Mesenchymal stem cell (in vitro differentiated cells and primary cell): ENCODE results near the gene PAFAH1B2.

Experiments
- DNase-seq: peaks from one replicate; pipeline ENCODE4 v3.0.0-alpha.2; 2013
- H2AFZ ChIP-seq: one replicate; pipeline ENCODE4 v1.6.1; 2013; ENCODE audit warnings: low read depth, mild to moderate bottlenecking, control low read depth, inconsistent platforms, low read length, moderate library complexity
- H2AK5ac ChIP-seq: 2 replicates; pipeline ENCODE4 v1.6.1; 2013; ENCODE audit warnings: low read length, moderate library complexity, mild to moderate bottlenecking, inconsistent platforms; ENCODE audit not compliant: severe bottlenecking
- H2BK120ac ChIP-seq: one replicate; pipeline ENCODE4 v1.6.1; 2013; ENCODE audit warnings: low read depth, mild to moderate bottlenecking, inconsistent platforms, low read length, moderate library complexity
- H2BK12ac ChIP-seq, 2 experiments: one replicate each; pipeline ENCODE4 v1.6.1; 2013; ENCODE audit warnings: inconsistent platforms in 2 of 2, low read length in 2 of 2, mild to moderate bottlenecking in 2 of 2, moderate library complexity in 2 of 2, control low read depth in 1 of 2
- H2BK15ac ChIP-seq: one replicate; pipeline ENCODE4 v1.6.1; 2013; ENCODE audit warnings: mild to moderate bottlenecking, low read depth, inconsistent platforms; ENCODE audit not compliant: poor library complexity, severe bottlenecking
- H2BK5ac ChIP-seq: 2 replicates; pipeline ENCODE4 v1.6.1; 2013; ENCODE audit warnings: low read depth, mild to moderate bottlenecking, low read length, control low read depth, inconsistent platforms; ENCODE audit not compliant: poor library complexity, severe bottlenecking
- H3K14ac ChIP-seq, 2 experiments: one replicate each; pipeline ENCODE4 v1.6.1; 2013; ENCODE audit warnings: inconsistent platforms in 2 of 2, low read length in 2 of 2, control low read depth in 1 of 2, mild to moderate bottlenecking in 1 of 2, moderate library complexity in 1 of 2
- H3K18ac ChIP-seq, 2 experiments: one replicate each; pipeline ENCODE4 v1.6.1; 2013; ENCODE audit warnings: inconsistent platforms in 2 of 2, low read length in 2 of 2, control low read depth in 1 of 2, low read depth in 1 of 2, mild to moderate bottlenecking in 1 of 2
- H3K23ac ChIP-seq, 2 experiments: one replicate each; pipeline ENCODE4 v1.6.1; 2013; ENCODE audit warnings: inconsistent platforms in 2 of 2, low read length in 2 of 2, mild to moderate bottlenecking in 2 of 2, moderate library complexity in 2 of 2, control low read depth in 1 of 2
- H3K27ac ChIP-seq: 2 replicates; pipeline ENCODE4 v1.5.1; 2013; ENCODE audit warnings: mild to moderate bottlenecking, moderate library complexity, low read length, control low read depth, inconsistent platforms; ENCODE audit not compliant: poor library complexity, severe bottlenecking
- H3K27me3 ChIP-seq, 2 experiments: 2 replicates each; pipeline versions ENCODE4 v1.6.1 to v1.7.0; 2013; ENCODE audit warnings: low read length in 2 of 2, mild to moderate bottlenecking in 2 of 2, moderate library complexity in 2 of 2, control low read depth in 1 of 2, inconsistent platforms in 1 of 2; ENCODE audit not compliant: control insufficient read depth in 1 of 2, insufficient read depth in 1 of 2
- H3K36me3 ChIP-seq, 2 experiments: 2 replicates each; pipeline versions ENCODE4 v1.6.1 to v1.7.0; 2013; ENCODE audit warnings: low read length in 2 of 2, control low read depth in 1 of 2, inconsistent platforms in 1 of 2, low read depth in 1 of 2, mild to moderate bottlenecking in 1 of 2; ENCODE audit not compliant: insufficient read depth in 2 of 2, control insufficient read depth in 1 of 2
- H3K4ac ChIP-seq, 2 experiments: one replicate each; pipeline ENCODE4 v1.6.1; 2013; ENCODE audit warnings: inconsistent platforms in 2 of 2, low read length in 2 of 2, mild to moderate bottlenecking in 2 of 2, moderate library complexity in 2 of 2, control low read depth in 1 of 2, low read depth in 1 of 2
- H3K4me1 ChIP-seq: 2 replicates; pipeline ENCODE4 v1.6.1; 2013; ENCODE audit warnings: low read depth, low read length, control low read depth; ENCODE audit not compliant: control insufficient read depth, insufficient read depth
- H3K4me2 ChIP-seq: 2 replicates; pipeline ENCODE4 v1.6.1; 2013; ENCODE audit warnings: low read length, mild to moderate bottlenecking, inconsistent platforms; ENCODE audit not compliant: poor library complexity, severe bottlenecking
- H3K4me3 ChIP-seq, 2 experiments: 2 replicates each; pipeline versions ENCODE4 v1.5.1 to v1.7.0; 2013; ENCODE audit warnings: low read length in 2 of 2, mild to moderate bottlenecking in 2 of 2, control low read depth in 1 of 2, low read depth in 1 of 2; ENCODE audit not compliant: insufficient read depth in 1 of 2
- H3K79me1 ChIP-seq: replicated peaks from 2 replicates; pipeline ENCODE4 v1.6.1; 2013; ENCODE audit warnings: mild to moderate bottlenecking, control low read depth, low read length, inconsistent platforms; ENCODE audit not compliant: poor library complexity, severe bottlenecking
- H3K9ac ChIP-seq: 2 replicates; pipeline ENCODE4 v1.7.0; 2013; ENCODE audit warnings: mild to moderate bottlenecking, low read length, moderate library complexity
- H3K9me3 ChIP-seq: 2 replicates; pipeline ENCODE4 v1.7.0; 2013; ENCODE audit warnings: mild to moderate bottlenecking, low read length; ENCODE audit not compliant: control insufficient read depth
- H4K8ac ChIP-seq: one replicate; pipeline ENCODE4 v1.6.1; 2013; ENCODE audit warnings: inconsistent platforms, mild to moderate bottlenecking, low read length, moderate library complexity
- H4K91ac ChIP-seq: one replicate; pipeline ENCODE4 v1.6.1; 2013; ENCODE audit warnings: mild to moderate bottlenecking, low read length, inconsistent platforms
- WGBS: methylation state at CpG from one replicate; pipeline ENCODE4 v1.1.7; 2013; ENCODE audit warnings: mixed read lengths; 5-methylcytosine and 5-hydroxymethylcytosine counted together

PAFAH1B2 gene

DNA sequence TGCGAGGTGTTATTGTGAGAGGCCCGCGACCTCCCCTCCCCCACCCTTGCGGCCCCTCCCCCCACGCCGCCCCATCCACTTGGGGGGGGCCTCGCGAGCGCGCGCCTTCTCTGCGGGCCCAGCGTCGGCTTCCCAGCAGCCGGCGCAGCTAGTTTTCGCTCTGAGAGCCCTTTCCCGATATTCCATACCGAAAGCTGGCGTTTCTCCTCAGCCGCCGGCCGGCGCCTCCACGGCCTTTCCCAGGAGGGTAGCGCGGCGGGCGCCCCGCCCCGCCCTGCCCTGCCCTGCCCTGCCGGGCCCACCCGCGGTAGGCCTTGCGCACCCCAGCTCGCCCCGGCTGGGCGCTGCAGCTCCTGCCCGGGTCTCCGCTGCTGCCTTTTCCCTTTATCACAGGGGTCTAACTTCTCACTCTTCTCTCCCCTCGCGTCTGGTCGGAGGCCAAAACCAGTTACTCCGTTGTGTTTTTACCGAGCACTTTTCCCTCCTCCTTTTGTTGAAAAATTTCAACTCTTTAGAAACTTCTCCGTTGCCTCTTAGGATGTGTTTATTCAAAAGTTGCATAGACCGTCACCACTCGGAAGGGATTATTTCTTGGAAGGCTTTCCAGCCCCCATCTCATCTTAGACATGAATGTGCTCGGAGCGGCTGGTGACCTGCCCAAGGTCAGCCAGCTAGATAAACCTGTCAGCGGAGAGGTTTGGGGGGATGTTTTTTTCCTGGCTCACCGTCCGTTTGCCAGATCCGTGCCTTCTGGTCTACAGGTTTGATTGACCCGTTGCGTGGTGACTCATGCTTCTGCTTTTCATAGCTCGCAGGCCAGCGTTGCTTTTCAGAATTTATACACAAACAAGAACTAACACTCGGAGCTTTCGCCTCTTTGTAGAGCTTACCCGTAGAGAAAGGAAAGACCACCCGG is 648 bp downstream of the PAFAH1B2 start:
- H3K18ac ChIP-seq = peak overlapping the region; percentile 93 to 99
- H4K8ac ChIP-seq = peak overlapping the region; percentile 98
- peak overlapping the region; percentile 76 to 93 for H3K14ac ChIP-seq
- peak overlapping the region in 1 of 2 experiments; percentile 26 for H3K23ac ChIP-seq
- H3K9me3 ChIP-seq = no peaks in the 10 kb centered on the region
- peak overlapping the region; percentile 66 for H2AFZ ChIP-seq
- H3K27ac ChIP-seq = peak overlapping the region; percentile 84
- peak; percentile 84 for DNase-seq
- WGBS = under 1% methylated on average over 50 of the region's 62 CpGs
- peak overlapping the region; percentile 85 to 90 for H3K4me3 ChIP-seq
- H2BK15ac ChIP-seq = peak overlapping the region; percentile 86
- no peaks in the 10 kb centered on the region for H3K79me1 ChIP-seq
- H3K36me3 ChIP-seq = peaks cover 12 to 23% of the 10 kb centered on the region in 2 experiments
- H4K91ac ChIP-seq = peak overlapping the region; percentile 87
- no peaks in the 10 kb centered on the region for H3K27me3 ChIP-seq
- H2BK120ac ChIP-seq = peak overlapping the region; percentile 71
- peak overlapping the region; percentile 75 for H3K4me2 ChIP-seq
- peak overlapping the region; percentile 68 to 84 for H3K4ac ChIP-seq
- H2AK5ac ChIP-seq = peak overlapping the region; percentile 61
- H2BK12ac ChIP-seq = no peak overlapping the region
- H3K4me1 ChIP-seq = peaks cover 12% of the 10 kb centered on the region
- H3K9ac ChIP-seq = peak overlapping the region; percentile 97
- peak overlapping the region; percentile 69 for H2BK5ac ChIP-seq

DNA sequence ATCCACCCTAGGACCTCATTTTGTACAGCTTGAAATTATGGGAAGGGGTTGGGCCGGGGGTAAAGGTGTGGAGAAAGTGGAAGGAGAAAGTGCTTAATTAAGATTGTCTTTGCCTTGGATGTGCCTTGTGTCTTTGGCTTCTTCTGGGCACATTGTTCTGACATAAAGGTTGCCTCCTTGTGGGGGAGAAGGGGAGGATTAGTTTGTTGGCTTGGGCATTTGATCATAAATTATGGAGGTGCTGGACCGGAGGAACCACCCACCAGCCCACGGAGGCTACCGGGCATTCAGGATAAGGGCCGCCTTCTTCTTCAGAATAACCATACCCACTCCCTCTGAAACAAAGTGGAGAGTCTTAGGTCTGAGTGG is 1.3 kb downstream of the PAFAH1B2 start:
- Histone ChIP-seq H2BK5ac (no peak overlapping the region), H2BK12ac (no peak overlapping the region), H3K9ac (peak overlapping the region; percentile 97), H3K9me3 (no peaks in the 10 kb centered on the region), H4K8ac (no peak overlapping the region), H3K23ac (no peak overlapping the region), H3K4ac (no peak overlapping the region), H2BK15ac (no peak overlapping the region), H3K27ac (peak overlapping the region; percentile 84), H2AK5ac (no peak overlapping the region), H3K14ac (no peak overlapping the region), H3K4me1 (peaks cover 12% of the 10 kb centered on the region), H4K91ac (no peak overlapping the region), H3K18ac (no peak overlapping the region), H3K79me1 (no peaks in the 10 kb centered on the region), H2BK120ac (no peak overlapping the region), H3K36me3 (peaks cover 12 to 23% of the 10 kb centered on the region in 2 experiments), H2AFZ (no peak overlapping the region), H3K4me3 (peak overlapping the region; percentile 15 to 85), H3K4me2 (peak overlapping the region; percentile 75), H3K27me3 (no peaks in the 10 kb centered on the region)
- peak; percentile 68 for DNase-seq
- WGBS = 0% methylated on average over 1 of the region's 5 CpGs

DNA sequence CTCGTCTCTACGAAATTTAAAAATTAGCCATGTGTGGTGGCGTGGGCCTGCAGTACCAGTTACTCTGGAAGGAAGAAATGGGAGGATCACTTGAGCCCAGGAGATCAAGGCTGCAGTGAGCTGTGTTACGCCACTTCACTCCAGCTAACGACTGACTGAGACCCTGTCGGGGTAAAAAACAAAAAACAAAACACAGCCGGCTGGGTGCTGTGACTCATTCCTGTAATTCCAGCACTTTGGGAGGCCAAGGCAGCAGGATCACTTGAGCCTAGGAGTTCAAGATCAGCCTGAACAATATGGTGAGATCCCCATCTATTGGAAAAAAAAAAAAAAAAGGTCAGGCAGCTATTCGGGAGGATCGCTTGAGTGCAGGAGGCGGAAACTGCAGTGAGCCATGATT is 2.4 kb downstream of the PAFAH1B2 start:
- Histone ChIP-seq H3K4me1 (peaks cover 12% of the 10 kb centered on the region), H3K4me2 (peak overlapping the region; percentile 75), H3K14ac (no peak overlapping the region), H2BK5ac (no peak overlapping the region), H3K27me3 (no peaks in the 10 kb centered on the region), H3K4ac (no peak overlapping the region), H3K79me1 (no peaks in the 10 kb centered on the region), H3K23ac (no peak overlapping the region), H3K9ac (peak overlapping the region; percentile 97), H2BK12ac (no peak overlapping the region), H3K36me3 (peaks cover 12 to 25% of the 10 kb centered on the region in 2 experiments), H2AK5ac (no peak overlapping the region), H3K27ac (peak overlapping the region; percentile 26), H4K8ac (no peak overlapping the region), H2BK120ac (no peak overlapping the region), H2AFZ (no peak overlapping the region), H3K18ac (no peak overlapping the region), H4K91ac (no peak overlapping the region), H3K9me3 (no peaks in the 10 kb centered on the region), H3K4me3 (peak overlapping the region in 1 of 2 experiments; percentile 85), H2BK15ac (no peak overlapping the region)
- DNase-seq = peak; percentile 48
- WGBS = 58% methylated on average over 10 of the region's 10 CpGs

DNA sequence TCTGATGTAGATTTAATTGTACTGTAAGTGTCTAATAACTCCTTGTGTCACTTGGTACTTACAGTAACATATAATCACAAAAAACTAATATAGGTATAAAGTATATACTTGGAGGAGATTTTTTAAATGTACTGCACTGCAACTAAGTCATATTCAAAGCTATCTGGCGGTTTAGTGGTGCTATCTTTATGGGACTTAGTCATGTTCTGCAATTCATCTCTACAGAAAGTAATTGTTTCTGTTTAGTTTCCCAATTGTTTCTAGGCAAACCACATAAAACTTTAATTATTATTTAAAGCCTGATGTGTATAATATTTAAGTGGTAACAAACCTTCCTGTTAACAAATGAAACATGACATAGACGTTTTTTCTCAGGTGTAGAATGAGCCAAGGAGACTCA is 8.0 kb downstream of the PAFAH1B2 start:
- no peak overlapping the region for H3K4me3 ChIP-seq
- no peak overlapping the region for H3K18ac ChIP-seq
- H3K14ac ChIP-seq = no peak overlapping the region
- no peak for DNase-seq
- no peaks in the 10 kb centered on the region for H3K27me3 ChIP-seq
- no peak overlapping the region for H2BK5ac ChIP-seq
- H4K8ac ChIP-seq = no peak overlapping the region
- H2AFZ ChIP-seq = no peak overlapping the region
- H3K4me2 ChIP-seq = no peak overlapping the region
- H3K27ac ChIP-seq = no peak overlapping the region
- no peak overlapping the region for H3K23ac ChIP-seq
- no peaks in the 10 kb centered on the region for H3K9me3 ChIP-seq
- peaks cover 30 to 56% of the 10 kb centered on the region in 2 experiments for H3K36me3 ChIP-seq
- no peak overlapping the region for H2BK120ac ChIP-seq
- no peak overlapping the region for H2BK15ac ChIP-seq
- peaks cover 4% of the 10 kb centered on the region for H3K4me1 ChIP-seq
- no peak overlapping the region for H2AK5ac ChIP-seq
- 76% methylated on average over 1 of the region's 2 CpGs for WGBS
- H3K79me1 ChIP-seq = no peaks in the 10 kb centered on the region
- H3K9ac ChIP-seq = no peak overlapping the region
- H3K4ac ChIP-seq = no peak overlapping the region
- H4K91ac ChIP-seq = no peak overlapping the region
- no peak overlapping the region for H2BK12ac ChIP-seq
